HG03439 (cell line): Measurements from ENCODE around the gene COMMD4.
A peak's percentile ranks its signal among the peaks of the same experiment; 100 is the strongest.
"Not testable (repeated sequence)": the region's sequence is repeated elsewhere in the genome, so short reads cannot be mapped to it uniquely, and the experiment has no call there.

ENCODE experiments used
- ATAC-seq: cut with Tn5 transposase; IDR thresholded peaks from one replicate; pipeline ENCODE4 v1.9.1; 2021; ENCODE audit warnings: mild to moderate bottlenecking, moderate library complexity; ENCODE audit not compliant: unreplicated experiment

The COMMD4 gene

DNA sequence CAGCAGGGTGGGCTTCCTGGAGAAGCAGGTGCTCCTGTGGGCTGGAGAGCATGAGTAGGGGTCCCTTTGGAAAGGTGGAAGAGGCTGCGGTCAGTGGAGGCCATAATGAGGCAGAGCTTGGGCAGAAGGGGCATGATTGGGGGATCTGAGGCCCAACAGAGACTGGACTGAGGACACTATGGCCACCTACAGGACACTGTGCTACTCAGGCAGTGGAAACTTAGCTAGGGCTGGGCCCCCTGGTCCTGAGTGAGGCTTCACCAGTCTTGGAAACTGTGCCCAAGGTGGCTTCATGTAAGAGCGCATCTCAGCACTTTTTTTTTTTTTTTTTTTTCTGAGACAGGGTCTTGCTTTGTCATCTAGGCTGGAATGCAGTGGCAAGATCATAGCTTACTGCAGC lies 6.3 kb upstream of the COMMD4 start:
- no peak for ATAC-seq

DNA sequence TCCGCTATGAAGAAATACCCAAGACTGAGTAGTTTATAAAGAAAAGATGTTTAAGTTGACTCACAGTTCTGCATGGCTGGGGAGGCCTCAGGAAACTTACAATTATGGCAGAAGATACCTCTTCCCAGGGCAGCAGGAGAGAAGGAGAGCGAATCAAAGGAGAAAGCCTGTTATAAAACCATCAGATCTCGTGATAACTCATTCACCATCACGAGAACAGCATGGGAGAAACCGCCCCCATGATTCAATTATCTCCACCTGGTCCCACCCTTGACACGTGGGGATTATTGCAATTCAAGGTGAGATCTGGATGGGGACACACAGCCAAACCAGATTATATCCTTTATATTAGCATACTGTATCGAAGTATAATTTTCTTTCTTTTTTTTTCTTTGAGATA lies 3.8 kb upstream of the COMMD4 start:
- not testable (repeated sequence) for ATAC-seq

DNA sequence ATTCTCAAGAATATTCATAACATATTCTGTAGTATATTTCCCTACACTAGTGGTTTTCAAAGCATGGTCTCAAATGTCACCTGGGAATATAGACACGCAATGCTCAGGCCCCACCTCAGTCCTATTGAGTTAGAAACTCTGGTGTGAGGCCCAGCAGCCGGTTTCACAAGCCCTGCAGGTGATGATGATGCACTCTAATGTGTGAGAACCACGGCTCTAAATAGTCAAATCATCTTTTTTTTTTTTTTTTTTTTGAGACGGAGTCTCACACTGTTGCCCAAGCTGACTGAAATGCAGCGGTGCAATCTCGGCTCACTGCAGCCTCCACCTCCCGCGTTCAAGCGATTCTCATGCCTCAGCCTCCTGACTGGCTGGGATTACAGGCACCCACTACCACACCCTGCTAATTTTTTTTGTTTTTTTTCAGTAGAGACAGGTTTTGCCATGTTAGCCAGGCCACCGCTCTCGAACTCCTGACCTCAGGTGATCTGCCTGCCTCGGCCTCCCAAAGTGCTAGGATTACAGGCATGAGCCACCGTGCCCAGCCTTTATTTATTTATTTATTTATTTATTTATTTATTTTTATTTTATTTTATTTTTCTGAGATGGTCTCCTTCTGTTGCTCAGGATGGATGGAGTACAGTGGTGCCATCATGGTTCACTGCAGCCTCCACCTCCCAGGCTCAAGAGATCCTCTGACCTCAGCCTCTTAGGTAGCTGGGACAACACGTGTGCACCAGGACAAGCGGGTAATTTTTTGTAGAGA lies 2.0 kb upstream of the COMMD4 start:
- peak; percentile 36 for ATAC-seq

DNA sequence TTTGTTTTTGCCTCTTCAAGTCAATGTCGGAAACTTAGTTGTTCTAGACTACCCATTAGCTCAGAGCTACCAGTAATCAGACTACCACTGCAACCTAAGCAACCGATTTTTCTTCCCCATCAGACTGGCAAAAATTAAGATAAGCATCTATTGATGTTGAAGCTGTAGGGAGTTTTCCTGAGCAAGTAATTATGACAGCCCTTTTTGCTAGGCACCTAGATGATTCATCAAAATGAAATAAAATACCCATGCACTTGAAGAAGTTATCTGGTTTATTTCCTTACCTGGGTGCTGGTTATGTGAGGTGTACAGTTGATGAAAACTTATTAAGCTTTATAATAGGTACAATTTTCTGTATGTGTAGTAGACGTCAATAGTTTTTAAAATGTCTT lies 554 bp upstream of the COMMD4 start:
- ATAC-seq: no peak

DNA sequence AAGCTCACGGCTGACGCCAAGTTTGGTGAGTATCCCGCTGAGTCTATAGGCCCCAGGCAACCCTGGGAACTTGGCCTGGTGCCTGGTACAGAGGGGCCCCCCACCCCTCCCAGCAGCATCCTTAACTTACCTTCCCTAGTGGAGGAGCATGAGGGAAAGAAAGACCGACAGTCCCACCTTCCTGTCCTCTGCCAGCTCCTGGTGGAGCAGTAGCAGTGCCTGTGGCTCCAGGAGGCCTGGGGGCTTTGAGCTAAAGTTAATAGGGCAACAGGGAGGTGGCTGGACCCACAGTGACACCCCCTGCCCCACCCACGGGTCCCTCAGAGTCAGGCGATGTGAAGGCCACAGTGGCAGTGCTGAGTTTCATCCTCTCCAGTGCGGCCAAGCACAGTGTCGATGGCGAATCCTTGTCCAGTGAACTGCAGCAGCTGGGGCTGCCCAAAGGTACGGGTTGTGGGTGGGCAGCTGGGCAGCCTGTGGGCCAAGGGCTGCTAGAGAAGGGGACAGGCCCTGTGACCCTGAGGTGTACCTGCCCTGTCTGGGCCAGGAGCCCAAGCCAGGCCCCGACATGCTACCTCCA lies 2.9 kb downstream of the COMMD4 start:
- no peak for ATAC-seq

DNA sequence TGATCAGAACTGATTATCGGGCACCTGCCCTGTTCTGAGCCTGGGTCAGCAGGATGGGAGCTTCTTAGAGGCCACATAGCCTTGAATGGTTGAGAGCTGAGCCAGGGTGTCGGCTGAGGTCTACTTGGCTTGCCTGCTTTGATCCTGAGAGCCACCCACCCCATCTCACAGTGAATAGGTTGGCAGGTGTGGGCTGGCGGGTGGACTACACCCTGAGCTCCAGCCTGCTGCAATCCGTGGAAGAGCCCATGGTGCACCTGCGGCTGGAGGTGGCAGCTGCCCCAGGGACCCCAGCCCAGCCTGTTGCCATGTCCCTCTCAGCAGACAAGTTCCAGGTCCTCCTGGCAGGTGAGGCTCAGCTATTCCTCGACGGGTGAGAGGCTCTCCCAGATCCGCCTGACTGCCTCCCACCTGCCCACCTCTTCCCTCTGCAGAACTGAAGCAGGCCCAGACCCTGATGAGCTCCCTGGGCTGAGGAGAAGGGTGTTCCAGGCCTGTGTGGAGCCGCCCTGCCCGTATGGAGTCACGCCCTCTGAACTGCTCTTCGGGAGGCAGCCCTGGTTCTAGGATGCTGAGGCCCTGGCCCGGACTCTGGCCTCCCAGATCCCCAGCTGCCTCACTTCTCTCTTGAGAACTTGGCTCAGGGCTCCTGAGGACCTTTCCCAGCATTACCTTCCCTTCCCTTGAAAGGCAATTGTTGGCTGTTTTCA lies 3.8 kb downstream of the COMMD4 start:
- ATAC-seq: no peak

DNA sequence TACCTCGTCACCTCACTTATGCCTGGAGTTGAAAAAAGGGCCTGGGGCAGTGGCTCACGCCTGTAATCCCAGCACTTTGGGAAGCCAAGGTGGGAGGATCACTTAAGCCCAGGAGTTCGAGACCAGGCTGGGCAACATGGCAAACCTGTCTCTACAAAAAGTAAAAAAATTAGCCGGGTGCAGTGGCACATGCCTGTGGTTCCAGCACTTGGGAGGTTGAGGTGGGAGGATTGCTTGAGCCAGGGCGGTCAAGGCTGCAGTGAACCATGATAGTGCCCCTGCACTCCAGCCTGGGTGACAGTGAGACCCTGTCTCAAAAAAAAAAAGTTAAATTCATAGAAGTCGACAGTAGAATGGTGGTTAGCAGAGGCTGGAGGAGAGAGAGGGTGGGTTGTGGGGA lies 6.4 kb downstream of the COMMD4 start:
- ATAC-seq: no peak

DNA sequence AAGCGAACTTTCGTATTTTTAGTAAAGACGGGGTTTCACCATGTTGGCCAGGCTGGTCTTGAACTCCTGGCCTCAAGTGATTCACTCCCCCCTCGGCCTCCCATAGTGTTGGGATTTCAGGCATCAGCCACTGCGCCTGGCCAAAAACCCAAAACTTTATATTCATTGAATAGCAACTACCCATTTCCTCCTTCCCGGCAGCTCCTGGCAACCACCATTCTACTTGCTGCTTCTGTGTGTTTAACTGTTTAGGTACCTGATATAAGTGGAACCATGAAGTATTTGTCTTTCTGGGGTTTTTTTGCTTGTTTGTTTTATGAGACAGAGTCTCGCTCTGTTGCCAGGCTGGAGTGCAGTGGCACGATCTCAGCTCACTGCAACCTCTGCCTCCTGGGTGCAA lies 8.1 kb downstream of the COMMD4 start:
- not testable (repeated sequence) for ATAC-seq

DNA sequence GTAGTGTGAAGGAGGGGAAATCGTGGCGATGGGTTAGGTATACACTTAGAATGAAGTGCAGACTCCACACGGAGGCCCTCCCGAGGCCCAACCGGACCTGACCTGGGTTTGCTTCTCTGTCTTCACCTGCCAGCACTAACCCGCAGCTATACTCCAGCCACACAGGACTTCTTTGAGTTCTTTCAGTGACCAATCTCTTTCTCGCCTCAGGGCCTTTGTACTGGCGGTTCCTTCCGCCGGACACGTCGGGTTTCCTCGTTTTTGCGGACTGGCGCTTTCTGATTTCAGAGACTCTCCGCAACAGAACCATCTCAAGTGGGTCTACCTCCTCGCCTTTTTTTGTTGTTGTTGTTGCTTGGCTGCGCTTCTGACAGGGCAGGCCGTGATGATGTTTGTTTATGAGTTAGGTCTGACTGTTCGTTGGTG lies 10.9 kb downstream of the COMMD4 start, which contains the start of gene NEIL1:
TSS of gene NEIL1 (plus strand) at position 244 of the 426 bp plus-strand sequence. CDS start 1,867 bp downstream, outside the sequence.
- ATAC-seq: no peak

DNA sequence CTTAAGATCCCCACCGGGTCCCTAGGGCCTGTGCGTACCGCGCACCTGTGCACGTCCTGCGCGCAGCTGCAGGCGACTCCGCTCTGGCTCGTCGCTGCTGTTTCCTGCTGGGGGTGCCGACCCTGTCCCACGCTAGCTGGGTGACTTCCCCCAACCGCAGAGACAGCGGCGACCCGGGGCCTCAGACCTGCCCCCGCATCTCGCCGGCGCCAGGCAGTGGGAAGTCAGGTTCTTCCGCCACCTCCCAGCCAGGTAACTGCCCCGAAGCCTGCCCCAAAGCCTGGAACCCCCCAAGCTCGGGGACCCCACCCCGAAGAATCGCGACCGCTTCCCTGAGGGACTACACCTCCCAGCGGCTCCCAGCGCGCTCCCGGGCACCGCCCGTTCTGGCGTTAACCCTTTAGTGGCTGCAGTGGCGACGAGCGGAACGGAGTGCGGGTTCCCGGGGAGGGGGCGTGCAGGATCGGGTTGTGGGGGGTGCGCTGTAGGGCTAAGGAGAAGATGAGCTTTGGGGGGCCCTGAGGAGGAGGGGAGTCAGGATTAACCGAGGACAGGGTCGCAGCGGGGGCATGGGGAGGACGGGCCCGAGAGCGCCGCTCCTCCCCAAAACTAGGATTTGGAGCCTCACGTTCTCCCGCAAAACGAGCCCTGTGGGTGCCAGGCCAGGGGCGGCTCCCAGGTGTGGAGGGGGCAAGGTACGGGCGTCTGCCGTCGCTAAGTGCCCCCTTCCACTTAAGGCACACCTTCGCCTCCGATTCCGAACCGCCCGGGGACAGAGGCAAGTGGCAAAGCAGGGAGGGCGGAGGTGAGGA lies 11.6 kb downstream of the COMMD4 start:
- no peak for ATAC-seq

DNA sequence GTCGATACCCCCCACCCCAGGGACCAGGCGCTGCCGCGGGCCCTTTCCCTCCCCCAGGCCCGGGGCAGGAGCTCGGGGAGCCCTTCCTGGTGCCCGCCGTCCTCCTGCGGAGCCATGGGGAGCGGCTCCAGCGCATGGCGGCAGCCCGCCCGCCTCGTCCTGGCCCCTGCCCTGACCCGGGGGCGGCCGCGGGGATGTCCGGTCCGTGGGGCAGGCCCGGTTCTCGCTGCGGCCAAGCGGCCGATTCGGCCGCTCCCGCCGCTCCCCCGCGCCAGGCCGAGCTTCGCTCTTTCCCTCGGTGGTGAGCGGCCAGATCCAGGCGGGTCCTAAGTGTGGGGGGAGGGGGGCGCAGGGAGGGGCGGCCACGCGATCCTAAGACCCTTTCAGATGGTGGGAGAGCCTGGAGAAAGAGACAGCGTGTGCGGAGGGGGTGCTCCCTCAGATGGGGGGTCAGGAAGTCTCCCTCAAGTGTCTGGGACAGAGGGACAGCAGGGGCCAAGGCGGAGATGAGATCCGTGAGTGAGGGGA lies 12.2 kb downstream of the COMMD4 start:
- no peak for ATAC-seq

DNA sequence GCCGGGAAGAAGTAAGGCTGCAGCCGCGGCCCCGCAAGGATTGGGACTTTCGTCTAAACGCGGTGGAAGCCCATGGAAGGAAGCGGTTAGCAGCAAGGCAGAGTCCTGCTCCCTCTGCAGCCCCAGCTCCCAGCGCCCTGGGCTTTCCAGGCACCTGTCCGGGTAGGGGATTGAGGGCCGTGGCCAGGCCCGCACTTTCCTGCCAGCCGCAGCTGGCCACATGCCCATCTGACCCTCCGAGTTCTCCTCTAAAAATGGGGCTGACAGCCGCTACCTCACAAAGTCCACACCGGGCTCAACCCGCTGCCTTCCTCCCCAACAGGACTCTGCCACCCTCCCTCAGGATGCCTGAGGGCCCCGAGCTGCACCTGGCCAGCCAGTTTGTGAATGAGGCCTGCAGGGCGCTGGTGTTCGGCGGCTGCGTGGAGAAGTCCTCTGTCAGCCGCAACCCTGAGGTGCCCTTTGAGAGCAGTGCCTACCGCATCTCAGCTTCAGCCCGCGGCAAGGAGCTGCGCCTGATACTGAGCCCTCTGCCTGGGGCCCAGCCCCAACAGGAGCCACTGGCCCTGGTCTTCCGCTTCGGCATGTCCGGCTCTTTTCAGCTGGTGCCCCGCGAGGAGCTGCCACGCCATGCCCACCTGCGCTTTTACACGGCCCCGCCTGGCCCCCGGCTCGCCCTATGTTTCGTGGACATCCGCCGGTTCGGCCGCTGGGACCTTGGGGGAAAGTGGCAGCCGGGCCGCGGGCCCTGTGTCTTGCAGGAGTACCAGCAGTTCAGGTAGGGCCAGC lies 12.9 kb downstream of the COMMD4 start:
- ATAC-seq: no peak

DNA sequence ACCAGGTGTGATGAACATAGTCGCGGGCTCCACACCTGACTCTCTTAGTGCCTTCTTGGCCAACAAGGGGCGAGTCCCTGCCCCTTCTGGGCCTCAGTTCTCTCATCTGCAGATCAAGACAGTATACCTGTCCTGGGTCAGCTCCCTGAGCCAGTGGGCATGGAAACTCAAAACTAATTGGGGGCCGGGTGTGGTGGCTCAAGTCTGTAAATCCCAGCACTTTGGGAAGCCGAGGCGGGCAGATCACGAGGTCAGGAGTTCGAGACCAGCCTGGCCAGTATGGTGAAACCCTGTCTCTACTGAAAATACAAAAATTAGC lies 13.4 kb downstream of the COMMD4 start:
- ATAC-seq: not testable (repeated sequence)

DNA sequence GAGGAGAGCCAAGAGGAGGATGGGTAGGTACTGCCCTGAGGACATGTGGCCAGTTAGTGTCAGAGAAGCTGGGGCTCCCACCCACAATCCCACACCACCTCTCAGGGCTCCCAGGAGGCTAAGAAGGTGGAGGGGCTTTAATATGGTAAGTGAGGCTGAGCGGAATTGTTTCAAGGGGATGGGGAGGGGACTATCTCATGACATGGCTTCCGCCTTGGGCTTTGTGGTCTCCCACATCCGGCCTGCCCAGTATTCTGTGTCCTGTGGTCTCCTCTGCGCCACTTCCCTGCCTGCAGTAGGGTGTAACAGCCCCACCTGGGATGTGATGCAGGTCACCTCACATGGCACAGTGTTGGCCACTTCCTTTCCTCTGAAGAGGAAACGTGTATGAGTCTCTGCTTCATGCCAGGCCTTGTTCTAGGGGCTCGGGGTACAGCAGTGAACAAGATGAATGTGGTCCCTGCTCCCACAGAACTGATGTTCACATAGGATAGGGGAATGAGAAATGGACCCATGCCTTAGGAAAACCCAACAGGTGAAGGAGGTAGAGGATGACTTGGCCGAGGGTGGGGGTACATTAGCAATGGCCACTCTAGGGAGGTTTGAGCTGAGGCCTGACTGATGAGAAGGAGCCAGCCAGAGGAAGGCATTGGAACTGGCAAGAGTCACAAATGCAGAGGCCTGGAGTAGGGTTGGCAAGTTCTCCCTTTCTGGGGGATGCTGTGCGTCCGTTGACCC lies 14.2 kb downstream of the COMMD4 start:
- no peak for ATAC-seq

DNA sequence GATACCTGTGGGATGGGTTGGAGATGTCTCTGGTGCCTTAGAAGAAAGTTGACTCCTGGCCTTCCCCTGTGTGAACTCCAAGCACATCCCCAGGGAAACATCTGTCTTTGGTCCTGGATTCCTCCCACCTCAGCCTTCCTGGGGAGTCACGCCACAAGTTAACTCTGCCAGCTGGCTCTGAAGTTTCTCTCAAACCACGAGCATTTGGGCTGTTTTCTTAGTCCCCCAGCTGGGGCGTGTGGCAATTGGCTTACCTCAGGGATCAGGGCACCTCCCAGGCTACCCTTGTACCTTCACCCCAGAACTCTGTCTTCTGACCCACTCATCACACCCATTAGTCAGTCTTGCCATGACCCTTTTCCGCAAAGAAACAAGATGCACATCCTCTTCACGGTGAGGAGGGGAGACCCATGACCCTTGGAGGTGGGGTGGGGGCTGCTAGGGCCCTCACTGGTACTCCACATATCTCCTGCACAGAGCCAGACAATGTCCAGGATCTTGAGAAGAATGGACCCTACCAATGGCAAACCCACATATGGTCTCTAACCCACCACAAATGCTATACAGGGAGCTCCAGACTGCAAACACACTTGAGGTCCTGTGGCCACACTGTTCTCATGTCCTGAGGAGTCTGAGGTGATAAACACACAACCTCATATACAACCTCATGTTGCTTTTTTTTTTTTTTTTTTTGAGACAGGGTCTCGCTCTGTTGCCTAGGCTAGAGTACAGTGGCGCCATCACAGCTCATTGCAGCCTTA lies 14.9 kb downstream of the COMMD4 start:
- no peak for ATAC-seq

DNA sequence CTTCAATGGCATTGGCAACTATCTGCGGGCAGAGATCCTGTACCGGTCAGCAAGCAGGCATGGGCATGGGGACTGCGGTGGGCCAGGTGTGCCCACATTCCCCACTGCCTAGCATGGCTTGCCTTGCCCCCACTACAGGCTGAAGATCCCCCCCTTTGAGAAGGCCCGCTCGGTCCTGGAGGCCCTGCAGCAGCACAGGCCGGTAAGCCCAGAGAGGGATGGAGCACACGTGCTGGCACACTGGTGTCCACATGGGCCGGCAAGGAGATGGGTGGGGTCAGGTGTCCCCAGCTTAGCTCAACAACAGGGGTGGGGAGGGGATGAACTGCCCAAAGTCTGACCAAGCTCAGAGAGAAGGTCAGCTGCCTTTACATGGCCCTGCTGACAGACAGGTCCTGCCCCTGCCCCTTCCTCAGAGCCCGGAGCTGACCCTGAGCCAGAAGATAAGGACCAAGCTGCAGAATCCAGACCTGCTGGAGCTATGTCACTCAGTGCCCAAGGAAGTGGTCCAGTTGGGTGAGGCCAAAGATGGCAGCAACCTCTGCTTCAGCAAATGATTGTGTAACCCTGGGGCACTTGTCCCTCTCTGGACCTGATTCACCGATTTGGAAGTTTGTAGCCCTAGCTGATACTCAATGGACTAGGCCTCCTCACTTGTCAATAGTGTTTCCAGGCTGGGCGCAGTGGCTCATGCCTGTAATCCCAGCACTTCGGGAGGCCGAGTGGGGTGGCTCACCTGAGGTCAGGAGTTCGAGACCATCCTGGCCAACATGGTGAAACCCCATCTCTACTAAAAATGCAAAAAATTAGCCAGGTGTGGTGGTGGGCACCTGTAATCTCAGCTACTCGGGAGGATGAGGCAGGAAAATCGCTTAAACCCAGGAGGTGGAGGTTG lies 16.6 kb downstream of the COMMD4 start:
- ATAC-seq: no peak

DNA sequence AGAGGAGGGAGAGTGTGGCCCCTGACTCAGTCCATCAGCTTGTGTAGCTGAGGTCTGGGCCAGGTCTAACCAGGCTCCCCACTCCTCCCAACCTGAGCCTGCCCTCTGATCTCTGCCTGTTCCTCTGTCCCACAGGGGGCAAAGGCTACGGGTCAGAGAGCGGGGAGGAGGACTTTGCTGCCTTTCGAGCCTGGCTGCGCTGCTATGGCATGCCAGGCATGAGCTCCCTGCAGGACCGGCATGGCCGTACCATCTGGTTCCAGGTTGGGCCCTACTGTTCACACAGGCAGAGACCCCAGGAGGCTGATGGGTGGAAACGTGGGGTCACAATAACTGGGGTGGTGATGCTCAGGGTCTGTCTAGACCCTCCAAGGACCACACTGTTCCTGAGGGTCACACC lies 17.7 kb downstream of the COMMD4 start:
- ATAC-seq: no peak

DNA sequence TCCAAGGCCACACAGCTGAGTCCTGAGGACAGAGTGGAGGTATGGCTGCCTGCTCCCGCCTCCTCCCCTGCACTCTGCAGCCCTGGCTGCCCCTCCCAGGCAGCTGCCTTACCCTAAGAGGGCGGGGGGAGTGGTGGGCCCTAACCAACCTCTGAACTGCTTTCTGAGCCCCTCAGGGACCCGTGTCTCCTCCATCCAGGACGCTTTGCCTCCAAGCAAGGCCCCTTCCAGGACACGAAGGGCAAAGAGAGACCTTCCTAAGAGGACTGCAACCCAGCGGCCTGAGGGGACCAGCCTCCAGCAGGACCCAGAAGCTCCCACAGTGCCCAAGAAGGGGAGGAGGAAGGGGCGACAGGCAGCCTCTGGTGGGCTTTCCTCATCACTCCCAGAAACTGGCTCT lies 18.6 kb downstream of the COMMD4 start:
- ATAC-seq: no peak
